ENCODE results near the gene LIX1L. TPM values are rescaled to one million over a fixed set of nuclear protein-coding genes. Genes with fewer than 3 reads are reported as not detected.
A peak's percentile ranks its signal among the peaks of the same experiment; 100 is the strongest.

The LIX1L gene
- total and polyA plus RNA-seq, 2 of the 13 experiments (the other 11 are each of a cell fraction or from before 2014, with no cell fraction given): 8.1 to 24.9 TPM

DNA sequence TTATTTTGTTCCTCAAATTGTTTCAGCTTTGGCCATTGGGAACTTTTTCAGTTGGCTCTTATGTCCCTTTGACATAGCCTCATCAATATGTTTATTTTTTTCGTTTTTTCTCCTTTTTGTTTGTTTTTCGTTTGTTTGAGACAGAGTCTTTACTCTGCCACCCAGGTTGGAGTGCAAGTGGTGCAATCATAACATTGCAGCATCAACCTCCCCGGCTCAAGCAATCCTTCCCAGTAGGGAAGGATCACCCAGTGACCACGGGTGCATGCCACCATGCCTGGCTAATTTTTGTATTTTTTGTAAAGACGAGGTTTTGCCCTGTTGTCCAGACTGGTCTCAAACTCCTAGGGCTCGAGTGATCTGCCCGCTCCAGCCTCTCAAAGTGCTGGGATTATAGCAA is 14.8 kb upstream of the LIX1L start (continued):
- TF ChIP-seq, protein P1, sequence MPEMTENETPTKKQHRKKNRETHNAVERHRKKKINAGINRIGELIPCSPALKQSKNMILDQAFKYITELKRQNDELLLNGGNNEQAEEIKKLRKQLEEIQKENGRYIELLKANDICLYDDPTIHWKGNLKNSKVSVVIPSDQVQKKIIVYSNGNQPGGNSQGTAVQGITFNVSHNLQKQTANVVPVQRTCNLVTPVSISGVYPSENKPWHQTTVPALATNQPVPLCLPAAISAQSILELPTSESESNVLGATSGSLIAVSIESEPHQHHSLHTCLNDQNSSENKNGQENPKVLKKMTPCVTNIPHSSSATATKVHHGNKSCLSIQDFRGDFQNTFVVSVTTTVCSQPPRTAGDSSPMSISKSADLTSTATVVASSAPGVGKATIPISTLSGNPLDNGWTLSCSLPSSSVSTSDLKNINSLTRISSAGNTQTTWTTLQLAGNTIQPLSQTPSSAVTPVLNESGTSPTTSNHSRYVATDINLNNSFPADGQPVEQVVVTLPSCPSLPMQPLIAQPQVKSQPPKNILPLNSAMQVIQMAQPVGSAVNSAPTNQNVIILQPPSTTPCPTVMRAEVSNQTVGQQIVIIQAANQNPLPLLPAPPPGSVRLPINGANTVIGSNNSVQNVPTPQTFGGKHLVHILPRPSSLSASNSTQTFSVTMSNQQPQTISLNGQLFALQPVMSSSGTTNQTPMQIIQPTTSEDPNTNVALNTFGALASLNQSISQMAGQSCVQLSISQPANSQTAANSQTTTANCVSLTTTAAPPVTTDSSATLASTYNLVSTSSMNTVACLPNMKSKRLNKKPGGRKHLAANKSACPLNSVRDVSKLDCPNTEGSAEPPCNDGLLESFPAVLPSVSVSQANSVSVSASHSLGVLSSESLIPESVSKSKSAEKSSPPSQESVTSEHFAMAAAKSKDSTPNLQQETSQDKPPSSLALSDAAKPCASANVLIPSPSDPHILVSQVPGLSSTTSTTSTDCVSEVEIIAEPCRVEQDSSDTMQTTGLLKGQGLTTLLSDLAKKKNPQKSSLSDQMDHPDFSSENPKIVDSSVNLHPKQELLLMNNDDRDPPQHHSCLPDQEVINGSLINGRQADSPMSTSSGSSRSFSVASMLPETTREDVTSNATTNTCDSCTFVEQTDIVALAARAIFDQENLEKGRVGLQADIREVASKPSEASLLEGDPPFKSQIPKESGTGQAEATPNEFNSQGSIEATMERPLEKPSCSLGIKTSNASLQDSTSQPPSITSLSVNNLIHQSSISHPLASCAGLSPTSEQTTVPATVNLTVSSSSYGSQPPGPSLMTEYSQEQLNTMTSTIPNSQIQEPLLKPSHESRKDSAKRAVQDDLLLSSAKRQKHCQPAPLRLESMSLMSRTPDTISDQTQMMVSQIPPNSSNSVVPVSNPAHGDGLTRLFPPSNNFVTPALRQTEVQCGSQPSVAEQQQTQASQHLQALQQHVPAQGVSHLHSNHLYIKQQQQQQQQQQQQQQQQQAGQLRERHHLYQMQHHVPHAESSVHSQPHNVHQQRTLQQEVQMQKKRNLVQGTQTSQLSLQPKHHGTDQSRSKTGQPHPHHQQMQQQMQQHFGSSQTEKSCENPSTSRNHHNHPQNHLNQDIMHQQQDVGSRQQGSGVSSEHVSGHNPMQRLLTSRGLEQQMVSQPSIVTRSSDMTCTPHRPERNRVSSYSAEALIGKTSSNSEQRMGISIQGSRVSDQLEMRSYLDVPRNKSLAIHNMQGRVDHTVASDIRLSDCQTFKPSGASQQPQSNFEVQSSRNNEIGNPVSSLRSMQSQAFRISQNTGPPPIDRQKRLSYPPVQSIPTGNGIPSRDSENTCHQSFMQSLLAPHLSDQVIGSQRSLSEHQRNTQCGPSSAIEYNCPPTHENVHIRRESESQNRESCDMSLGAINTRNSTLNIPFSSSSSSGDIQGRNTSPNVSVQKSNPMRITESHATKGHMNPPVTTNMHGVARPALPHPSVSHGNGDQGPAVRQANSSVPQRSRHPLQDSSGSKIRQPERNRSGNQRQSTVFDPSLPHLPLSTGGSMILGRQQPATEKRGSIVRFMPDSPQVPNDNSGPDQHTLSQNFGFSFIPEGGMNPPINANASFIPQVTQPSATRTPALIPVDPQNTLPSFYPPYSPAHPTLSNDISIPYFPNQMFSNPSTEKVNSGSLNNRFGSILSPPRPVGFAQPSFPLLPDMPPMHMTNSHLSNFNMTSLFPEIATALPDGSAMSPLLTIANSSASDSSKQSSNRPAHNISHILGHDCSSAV (CRISPR knock-in tag; IDR thresholded peaks at IDR 0.05; ENCODE audit: borderline replicate concordance): no peak
- 0 out of 2 replicates have a peak, but pooled peaks have one; percentile 31 for TF ChIP-seq IRF2 (CRISPR knock-in tag; IDR thresholded peaks at IDR 0.05)
- TF ChIP-seq WIZ (CRISPR knock-in tag; IDR thresholded peaks at IDR 0.05): no peak
- no peak for TF ChIP-seq CENPX (CRISPR knock-in tag; IDR thresholded peaks at IDR 0.05)
- no peak for TF ChIP-seq IRX3 (CRISPR knock-in tag; IDR thresholded peaks at IDR 0.05; ENCODE audit: borderline replicate concordance, low read depth)
- no peak for TF ChIP-seq ZNF605 (CRISPR knock-in tag; IDR thresholded peaks at IDR 0.05)
- no peak for TF ChIP-seq ZBTB20 (CRISPR knock-in tag; IDR thresholded peaks at IDR 0.05; ENCODE audit: borderline replicate concordance, low read depth)
- TF ChIP-seq, protein P2, sequence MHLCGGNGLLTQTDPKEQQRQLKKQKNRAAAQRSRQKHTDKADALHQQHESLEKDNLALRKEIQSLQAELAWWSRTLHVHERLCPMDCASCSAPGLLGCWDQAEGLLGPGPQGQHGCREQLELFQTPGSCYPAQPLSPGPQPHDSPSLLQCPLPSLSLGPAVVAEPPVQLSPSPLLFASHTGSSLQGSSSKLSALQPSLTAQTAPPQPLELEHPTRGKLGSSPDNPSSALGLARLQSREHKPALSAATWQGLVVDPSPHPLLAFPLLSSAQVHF (CRISPR knock-in tag; IDR thresholded peaks at IDR 0.05): no peak
- TF ChIP-seq ZFP36 (IDR thresholded peaks at IDR 0.05; ENCODE audit: borderline replicate concordance, low read depth, low read length, partially characterized antibody): no peak
- TF ChIP-seq, protein P3, sequence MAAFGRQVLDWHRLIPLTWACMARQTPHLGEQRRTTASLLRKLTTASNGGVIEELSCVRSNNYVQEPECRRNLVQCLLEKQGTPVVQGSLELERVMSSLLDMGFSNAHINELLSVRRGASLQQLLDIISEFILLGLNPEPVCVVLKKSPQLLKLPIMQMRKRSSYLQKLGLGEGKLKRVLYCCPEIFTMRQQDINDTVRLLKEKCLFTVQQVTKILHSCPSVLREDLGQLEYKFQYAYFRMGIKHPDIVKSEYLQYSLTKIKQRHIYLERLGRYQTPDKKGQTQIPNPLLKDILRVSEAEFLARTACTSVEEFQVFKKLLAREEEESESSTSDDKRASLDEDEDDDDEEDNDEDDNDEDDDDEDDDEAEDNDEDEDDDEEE (CRISPR knock-in tag; IDR thresholded peaks at IDR 0.05): no peak
- TF ChIP-seq ZSCAN9 (CRISPR knock-in tag; IDR thresholded peaks at IDR 0.05; ENCODE audit: borderline replicate concordance): peak; percentile 56; the same call in 1 of the 2 replicates
- TF ChIP-seq RFX5 (IDR thresholded peaks at IDR 0.05; ENCODE audit: low read depth, low read length): no peak
- TF ChIP-seq, protein P4, sequence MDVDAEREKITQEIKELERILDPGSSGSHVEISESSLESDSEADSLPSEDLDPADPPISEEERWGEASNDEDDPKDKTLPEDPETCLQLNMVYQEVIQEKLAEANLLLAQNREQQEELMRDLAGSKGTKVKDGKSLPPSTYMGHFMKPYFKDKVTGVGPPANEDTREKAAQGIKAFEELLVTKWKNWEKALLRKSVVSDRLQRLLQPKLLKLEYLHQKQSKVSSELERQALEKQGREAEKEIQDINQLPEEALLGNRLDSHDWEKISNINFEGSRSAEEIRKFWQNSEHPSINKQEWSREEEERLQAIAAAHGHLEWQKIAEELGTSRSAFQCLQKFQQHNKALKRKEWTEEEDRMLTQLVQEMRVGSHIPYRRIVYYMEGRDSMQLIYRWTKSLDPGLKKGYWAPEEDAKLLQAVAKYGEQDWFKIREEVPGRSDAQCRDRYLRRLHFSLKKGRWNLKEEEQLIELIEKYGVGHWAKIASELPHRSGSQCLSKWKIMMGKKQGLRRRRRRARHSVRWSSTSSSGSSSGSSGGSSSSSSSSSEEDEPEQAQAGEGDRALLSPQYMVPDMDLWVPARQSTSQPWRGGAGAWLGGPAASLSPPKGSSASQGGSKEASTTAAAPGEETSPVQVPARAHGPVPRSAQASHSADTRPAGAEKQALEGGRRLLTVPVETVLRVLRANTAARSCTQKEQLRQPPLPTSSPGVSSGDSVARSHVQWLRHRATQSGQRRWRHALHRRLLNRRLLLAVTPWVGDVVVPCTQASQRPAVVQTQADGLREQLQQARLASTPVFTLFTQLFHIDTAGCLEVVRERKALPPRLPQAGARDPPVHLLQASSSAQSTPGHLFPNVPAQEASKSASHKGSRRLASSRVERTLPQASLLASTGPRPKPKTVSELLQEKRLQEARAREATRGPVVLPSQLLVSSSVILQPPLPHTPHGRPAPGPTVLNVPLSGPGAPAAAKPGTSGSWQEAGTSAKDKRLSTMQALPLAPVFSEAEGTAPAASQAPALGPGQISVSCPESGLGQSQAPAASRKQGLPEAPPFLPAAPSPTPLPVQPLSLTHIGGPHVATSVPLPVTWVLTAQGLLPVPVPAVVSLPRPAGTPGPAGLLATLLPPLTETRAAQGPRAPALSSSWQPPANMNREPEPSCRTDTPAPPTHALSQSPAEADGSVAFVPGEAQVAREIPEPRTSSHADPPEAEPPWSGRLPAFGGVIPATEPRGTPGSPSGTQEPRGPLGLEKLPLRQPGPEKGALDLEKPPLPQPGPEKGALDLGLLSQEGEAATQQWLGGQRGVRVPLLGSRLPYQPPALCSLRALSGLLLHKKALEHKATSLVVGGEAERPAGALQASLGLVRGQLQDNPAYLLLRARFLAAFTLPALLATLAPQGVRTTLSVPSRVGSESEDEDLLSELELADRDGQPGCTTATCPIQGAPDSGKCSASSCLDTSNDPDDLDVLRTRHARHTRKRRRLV (CRISPR knock-in tag; IDR thresholded peaks at IDR 0.05): no peak
- no peak for TF ChIP-seq ZNF343 (CRISPR knock-in tag; IDR thresholded peaks at IDR 0.05)
- TF ChIP-seq ZNF792 (CRISPR knock-in tag; IDR thresholded peaks at IDR 0.05): no peak
- no peak for TF ChIP-seq NFIB (CRISPR knock-in tag; IDR thresholded peaks at IDR 0.05; ENCODE audit: borderline replicate concordance)

Measured in HepG2 (cell line).